Stimulated activated CD4-positive, alpha-beta T cell treated with anti-CD3 and anti-CD28 coated beads, Interleukin-1b, Interleukin-23, amount 100 ng/mL, for 4 hours (primary cell): Measurements from ENCODE around the gene CCNK.
A peak's percentile ranks its signal among the peaks of the same experiment; 100 is the strongest.

Source experiments
- DNase-seq, 2 donors: peaks; one replicate each; pipeline ENCODE4 v3.0.0-alpha.2; 2020; ENCODE audit warnings: low read depth in 2 of 2

The CCNK gene

DNA sequence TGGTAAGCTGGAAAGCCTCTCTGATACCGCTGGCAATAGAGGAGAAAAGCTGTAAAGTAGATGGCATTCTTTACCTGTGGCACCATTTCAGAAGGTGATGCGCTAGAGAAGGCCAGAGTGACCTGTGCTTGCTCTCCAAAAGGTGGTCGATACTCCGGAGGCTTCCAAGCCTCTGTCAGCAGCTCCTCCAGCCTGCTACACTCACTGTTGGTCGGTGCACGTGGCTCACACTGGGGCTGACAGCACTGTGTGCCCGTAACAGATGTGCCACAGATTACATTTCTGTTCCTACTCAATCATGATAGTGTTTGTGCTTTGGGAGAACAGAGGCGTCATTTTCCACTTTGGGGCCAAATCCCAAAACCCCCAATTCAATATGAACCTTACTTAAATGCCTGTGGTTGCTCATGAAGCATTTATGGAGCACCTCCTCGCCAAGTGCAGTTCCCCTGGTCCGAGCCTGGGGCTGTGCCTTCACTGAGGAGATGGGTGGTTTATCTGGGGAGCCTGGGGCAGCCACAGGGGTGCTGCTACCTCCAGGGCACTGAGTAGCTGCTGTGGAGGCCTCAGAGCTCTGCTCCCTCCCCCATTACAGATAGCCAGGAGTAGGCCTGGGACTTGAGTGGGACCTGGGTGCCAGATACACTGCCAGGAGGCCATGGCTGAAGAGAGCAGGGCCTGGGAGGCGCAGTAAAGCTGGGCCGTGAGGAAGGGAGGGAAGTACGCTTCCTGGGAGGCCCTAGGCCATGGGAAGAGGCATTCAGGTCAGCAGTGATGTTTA is 26.8 kb downstream of the CCNK start:
- no peak for DNase-seq

DNA sequence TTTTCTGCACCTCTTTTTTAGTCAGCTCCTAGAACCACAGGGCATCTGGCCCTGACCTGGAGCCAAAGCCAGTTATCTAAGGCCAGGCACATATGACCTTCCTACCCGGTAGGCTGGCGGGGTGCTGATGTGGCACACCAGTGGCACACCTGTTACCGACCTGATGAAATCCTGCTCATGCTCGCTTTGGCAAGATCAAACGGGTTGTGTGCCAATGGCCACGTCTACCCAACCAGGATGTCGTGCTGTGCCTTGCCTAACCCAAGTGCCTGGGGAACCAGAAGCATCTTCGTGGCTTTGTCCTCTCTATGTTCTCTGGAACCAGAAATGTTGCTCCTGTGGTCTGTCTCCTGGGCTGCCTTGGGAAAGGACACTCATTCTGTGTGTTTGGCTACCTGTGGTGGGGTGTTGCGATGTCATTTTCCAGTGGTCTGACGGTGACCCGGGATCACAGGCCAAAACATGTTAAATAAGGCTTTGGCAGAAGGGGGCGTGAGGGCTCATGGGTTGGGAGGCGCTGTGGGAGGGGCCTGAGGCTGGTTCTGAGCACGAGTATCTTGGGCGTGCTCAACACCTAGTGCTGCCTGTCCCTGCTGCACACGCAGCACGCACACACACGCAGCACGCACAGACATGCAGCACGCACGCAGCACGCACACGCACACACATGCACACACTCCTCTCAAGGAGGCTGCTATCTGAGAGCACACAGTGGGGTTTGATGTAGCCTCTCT is 27.9 kb downstream of the CCNK start:
- DNase-seq: no peak

GRCh38 chr14:99509871-99510555 is 28.8 kb downstream of the CCNK start:
- DNase-seq: no peak

DNA sequence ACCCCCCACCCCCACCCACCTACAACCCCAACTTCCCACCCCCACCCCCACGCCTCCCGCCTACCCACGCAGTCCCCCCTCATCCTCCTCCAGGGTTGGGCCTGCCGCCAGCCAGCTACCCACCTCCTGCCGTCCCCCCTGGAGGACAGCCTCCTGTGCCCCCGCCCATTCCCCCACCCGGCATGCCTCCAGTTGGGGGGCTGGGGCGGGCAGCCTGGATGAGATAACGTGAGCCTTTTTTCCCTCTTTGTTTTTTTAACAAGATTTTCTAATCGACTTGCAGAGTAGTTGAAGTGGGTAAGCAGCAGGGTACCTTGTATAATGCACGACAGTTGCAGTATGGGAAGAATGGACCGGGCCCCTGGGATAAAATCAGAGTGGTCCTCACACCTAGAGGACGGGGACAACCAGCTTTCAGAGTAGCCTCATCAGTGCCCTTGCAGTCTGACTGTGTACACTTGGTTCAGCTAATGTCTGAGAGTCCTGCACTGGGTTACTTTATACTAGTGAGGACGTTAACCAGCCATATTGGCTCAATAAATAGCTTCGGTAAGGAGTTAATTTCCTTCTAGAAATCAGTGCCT is 29.4 kb downstream of the CCNK start:
- no peak for DNase-seq

GRCh38 chr14:99511421-99512109 is 30.4 kb downstream of the CCNK start:
- DNase-seq: no peak

DNA sequence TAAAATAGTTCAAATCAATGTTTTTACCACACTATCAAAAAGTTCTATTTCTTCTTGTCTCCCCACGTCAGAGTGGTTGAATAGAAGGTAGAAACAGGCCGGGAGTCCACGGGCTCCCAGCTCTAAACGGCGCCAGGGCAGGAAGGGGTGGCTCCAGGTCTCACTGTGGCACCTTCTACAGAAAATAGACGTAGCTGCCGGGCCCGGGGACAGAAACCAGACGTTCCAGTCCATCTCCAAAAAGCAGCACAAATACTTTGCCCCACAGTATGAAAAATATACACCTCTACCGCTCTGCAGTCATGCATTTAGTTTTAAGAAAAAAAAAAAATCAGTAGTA is 30.9 kb downstream of the CCNK start:
- no peak for DNase-seq

DNA sequence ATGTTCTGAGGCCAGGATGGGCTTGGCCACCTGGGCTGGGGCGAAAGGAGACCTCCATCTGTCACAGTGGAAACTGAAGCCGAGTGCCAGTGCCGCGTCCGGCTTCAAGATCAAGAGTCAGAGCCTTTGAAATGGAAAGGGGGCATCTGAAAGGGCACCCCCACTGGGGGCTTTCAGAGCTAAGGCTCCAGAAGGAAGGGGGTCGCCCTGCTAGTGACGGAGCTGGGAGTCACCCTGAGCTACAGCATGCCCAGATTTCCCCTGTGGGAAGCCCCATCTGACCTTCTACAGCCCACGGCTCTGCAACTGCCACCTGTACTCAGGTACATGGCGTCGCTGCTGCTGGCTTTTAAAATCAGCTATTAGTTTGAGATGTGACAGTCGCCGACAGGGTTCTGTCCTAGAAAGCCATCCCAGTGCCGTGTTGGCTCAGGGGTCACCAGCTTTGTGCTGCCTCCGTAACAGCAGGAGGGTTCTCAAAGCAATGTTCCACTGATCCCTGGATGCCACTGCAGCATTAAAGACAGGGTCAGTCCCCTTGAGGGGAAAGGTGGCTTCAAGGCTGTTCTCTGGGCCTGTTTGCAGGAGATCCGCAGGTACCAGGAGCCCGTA is 31.5 kb downstream of the CCNK start:
- DNase-seq: no peak

DNA sequence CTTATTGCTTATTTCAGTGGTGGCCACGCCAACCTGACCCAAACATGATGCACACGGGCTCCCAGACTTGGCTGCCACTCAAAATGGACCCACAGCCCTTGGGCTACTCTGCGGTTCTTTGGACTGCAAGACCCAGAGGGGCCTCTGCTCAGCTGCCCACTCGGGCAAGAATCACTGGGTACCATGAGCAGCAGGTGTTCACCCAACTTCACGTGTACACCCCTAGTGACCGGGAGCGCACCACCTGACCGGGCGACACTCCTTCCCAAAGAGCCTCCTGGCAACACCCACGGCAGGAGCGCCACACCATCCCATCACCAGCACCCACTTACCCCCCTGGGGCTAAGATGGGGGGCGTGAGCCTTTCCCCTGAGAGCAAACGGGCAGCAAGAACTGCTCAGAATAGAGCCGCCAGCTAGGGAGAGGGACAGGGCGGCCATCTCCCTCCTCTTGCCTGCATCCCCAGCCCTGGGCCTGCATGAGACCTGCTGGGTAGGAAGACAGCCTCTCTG is 32.0 kb downstream of the CCNK start:
- DNase-seq: no peak

GRCh38 chr14:99513946-99514551 is 32.8 kb downstream of the CCNK start:
- no peak for DNase-seq

DNA sequence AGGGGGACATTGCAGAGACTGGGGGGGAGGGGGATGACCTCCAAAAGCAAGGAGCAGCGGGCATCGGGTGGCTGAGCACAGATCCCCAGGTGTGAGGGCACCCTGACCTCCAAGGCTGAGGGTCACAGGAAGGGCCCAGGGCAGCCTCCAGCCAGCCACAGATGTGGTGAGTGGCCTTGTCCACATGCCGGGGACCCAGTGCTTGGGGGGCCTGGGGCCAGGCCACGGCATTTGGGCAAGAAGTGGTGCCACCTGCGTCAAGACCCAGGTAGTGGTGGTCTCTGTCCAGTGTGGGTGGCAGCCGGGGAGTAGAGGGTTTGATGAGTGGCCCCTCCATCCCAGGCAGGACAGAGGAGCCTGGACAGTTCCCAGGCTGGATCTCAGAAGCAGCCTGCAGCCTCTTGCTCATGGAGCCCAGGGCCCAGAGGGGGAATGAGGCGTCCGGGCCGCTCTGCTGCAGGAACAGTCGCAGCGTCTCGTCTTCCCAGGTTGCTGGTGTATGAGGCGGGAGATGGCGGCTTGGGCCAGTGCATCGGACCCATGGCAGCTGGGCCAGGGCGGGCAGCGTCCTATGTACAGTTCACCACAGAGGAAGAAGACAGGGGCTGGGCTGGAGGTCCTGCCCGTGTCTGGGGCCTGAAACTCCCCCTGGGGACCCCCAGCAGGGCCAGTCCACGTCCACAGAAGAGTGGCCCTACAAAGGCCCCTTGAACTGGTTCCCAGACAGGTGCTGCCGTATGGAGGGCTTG is 33.5 kb downstream of the CCNK start:
- no peak for DNase-seq

- DNase-seq: no peak
Measured at GRCh38 chr14:99515301-99516155, 34.3 kb downstream of the CCNK start.

GRCh38 chr14:99516156-99516870 is 35.1 kb downstream of the CCNK start:
- no peak for DNase-seq

GRCh38 chr14:99516871-99517642 is 35.8 kb downstream of the CCNK start:
- no peak for DNase-seq

DNA sequence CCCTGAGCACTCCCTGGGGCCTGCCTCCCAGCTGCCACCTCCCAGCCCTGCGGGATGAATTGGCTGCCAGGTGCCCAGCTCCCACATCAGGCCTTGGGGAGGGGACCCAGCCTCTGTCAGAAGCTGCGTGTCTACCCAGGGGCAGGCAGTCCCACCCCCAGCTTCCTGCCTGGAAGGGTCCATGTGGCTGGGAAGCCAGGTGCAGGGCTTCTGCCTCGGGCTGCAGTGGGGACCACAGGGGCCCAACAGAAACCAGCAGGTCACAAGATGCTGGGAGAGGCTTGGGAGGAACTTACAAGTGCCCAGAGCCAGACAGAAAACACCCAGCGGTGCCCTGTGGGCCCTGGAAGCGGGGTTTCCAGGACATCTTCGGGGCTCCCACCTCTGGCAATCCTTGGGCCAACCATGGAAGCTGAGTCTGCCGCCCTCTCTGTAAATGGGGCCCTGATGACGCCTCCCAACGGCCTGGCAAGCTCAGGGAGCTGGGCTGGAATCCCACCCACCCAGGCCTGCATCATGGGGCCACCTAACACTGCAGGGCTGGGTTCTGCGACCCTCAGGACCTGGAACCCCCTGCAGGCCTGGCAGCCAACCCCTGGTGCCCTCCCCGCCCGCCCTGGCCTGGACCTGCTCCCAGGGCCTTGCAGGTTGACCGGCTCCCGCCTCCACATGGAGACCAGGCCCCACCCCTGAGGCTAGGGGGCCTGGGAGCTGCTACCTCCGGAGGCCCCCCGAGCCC is 36.6 kb downstream of the CCNK start:
- no peak for DNase-seq

GRCh38 chr14:99518441-99519346 is 37.5 kb downstream of the CCNK start:
- peak; percentile 80 for DNase-seq

GRCh38 chr14:99519347-99519881 is 38.2 kb downstream of the CCNK start:
- no peak for DNase-seq
